Left lobe of liver (tissue), 2 donors: ENCODE results near the gene PLEKHG3. TPM values are rescaled to one million over a fixed set of nuclear protein-coding genes. Genes with fewer than 3 reads are reported as not detected.

ENCODE experiments used
- ATAC-seq: fragments of 200-7000 bp; cut with Tn5 transposase; one replicate; pipeline ENCODE4 v1.9.1; 2020; ENCODE audit warnings: mild to moderate bottlenecking, moderate library complexity
- DNase-seq: peaks from one replicate; pipeline ENCODE4 v3.0.0-alpha.2; 2020; ENCODE audit warnings: low spot score
- total RNA-seq: library from RNA; stranded (reverse); gene quantifications from one replicate; pipeline ENCODE4 v1.2.1, GENCODE V29; 2021
- donor health status: DM: no; HTN: no; CAD: no; lungs with moderate emphysema.
- donor health status: DM: no; HTN: yes; CAD: no.

PLEKHG3 gene
- total RNA-seq, 1 donor from 2014 or later, result 32.8 TPM

- no peak for ATAC-seq
- DNase-seq, result no peak
Measured at GRCh38 chr14:64743061-64743460, 38.8 kb downstream of the PLEKHG3 start.

DNA sequence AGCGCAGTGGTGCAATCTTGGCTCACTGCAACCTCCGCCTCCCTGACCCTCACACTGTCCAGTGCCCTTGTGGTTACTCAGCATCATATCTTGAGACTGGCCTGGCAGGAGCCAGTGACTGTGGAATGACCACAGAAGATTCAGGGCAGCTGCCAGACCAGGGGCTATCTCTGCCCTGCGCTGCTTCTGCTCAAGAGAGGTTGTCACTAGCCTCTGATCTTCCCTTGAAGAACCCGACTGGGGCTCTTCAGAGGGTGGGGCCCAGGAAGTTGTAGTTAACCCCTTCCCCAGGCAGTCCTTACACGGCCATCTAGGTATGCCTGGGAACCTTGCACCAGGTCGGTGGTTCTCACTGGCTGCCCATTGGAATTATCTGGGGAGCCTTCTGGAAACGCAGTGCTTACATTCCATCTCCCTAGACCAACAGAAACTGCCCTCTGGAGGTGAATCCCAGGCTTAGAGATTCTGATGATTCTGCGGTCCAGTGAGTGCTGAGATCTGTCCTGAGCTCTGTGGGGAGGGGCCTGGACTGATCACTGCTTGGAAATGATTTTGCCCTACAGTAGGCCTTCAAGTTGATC lies 41.4 kb downstream of the PLEKHG3 start:
- DNase-seq, result no peak
- peak; percentile 51 for ATAC-seq

- ATAC-seq, result no peak
- no peak for DNase-seq
Measured at GRCh38 chr14:64746298-64747250, 42.4 kb downstream of the PLEKHG3 start.

GRCh38 chr14:64747327-64747726 lies 43.1 kb downstream of the PLEKHG3 start:
- DNase-seq, result no peak
- no peak for ATAC-seq

DNA sequence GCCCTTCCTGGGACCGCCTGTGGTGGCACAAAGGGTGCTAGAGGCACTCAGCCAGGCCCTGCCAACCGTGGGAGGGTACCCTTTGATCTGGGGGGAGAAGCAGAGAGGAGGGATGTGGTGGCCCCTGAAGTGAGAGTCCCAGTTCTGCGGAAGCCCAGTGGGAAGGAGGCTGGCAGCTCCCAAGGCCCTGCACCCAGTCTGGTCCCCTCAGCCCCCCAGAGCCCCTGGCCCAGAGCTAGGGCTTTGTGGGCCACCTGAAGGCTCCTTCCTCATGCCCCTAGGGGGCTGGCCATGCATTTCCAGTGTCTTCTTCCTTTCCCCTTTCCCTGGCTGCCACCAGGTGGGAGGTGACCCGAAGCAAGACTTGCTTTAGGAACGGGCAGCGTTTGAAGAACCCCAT lies 44.3 kb downstream of the PLEKHG3 start:
- ATAC-seq, result no peak

GRCh38 chr14:64748995-64749714 lies 44.9 kb downstream of the PLEKHG3 start:
- ATAC-seq (no peak), DNase-seq (no peak)

More for the DNA sequence above, 44.3 kb downstream of the PLEKHG3 start:
- DNase-seq, result no peak

DNA sequence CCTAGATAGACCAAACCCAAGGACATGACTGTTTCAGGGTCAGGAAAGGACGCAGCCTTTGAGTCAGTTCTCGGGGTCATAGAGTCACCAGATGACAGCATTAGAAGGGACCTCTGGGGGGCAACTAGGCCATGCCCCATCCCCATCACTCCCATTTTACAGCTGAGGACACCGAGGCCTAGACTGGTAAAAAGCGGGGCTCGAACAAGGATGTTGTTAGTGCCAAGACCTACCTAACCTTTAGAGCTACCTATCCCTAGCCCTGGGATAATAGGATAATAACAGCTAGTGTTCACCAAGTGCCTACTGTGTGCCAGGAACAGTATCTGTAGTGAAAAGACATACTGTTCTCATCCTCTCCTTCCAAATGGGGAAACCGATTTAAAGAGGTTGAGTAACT lies 48.7 kb downstream of the PLEKHG3 start:
- ATAC-seq, result no peak
- no peak for DNase-seq

GRCh38 chr14:64753374-64753773 lies 49.1 kb downstream of the PLEKHG3 start:
- DNase-seq (no peak), ATAC-seq (peak; percentile 9)

DNA sequence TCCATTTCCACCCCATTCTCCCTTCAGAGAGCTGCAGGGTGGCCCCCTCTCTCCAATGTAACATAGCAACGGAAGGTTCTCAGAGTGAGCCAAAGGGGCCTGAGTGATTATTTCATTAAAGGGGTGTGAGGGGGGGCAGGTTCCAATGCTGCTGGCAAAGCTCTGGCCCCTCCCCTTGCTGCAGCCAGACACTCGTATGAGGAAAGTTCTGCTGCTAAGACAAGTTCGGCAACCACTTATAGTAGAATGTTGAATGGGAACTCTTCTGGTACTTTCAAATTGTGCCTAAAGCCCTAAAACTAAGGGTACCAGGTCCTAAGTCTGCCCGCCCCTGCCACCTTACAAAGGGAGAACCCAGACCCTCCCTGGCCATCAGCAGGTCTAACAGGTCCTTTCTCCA lies 49.8 kb downstream of the PLEKHG3 start:
- no peak for DNase-seq
- ATAC-seq, result no peak

- ATAC-seq (peak; percentile 6), DNase-seq (no peak)
Measured at GRCh38 chr14:64754685-64755084, 50.5 kb downstream of the PLEKHG3 start.

DNA sequence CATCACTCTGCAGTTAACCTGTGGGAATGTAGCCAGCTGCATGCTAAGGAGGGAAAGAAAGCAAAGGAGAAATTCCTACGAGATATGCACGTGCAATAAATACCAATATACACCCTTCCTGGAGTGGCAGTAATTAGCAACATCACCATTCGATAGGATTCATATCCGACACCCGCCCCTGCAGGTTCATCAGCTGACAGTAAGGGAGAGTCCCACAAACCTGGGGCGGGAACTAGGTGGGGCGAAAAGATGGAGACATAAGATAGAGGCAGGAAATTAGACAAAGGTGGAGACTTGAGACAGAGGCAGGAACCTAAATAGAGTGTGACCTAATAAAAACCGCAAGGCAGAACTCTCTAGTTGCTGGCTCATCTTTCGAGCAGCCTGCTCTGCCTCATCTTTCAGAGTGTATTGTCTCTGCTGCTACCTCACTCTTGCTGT lies 51.6 kb downstream of the PLEKHG3 start:
- DNase-seq (no peak), ATAC-seq (no peak)

- no peak for DNase-seq
- no peak for ATAC-seq
Measured at GRCh38 chr14:64756712-64757111, 52.5 kb downstream of the PLEKHG3 start.

DNA sequence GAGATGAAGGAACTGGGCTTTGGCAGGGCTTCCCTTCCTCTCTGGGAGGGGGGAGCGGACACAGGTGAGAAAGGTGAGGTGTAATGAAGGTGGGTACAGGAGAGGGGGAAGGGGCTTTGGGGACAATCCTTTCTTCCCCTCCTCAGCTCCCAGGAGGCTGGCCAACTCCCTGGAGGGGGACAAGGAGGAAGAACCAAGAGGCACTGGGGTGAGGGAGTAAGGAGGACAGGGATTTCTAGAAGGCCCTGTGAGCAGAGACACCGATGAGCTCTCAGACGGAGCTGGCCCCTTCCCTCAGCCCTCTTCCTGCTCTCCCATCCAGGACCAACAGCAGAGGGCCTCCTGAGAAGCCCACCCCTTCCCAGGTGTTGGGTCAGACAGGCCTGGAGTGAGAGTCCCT lies 53.4 kb downstream of the PLEKHG3 start:
- DNase-seq, result no peak
- no peak for ATAC-seq

GRCh38 chr14:64758025-64758521 lies 53.8 kb downstream of the PLEKHG3 start:
- no peak for ATAC-seq
- no peak for DNase-seq

DNA sequence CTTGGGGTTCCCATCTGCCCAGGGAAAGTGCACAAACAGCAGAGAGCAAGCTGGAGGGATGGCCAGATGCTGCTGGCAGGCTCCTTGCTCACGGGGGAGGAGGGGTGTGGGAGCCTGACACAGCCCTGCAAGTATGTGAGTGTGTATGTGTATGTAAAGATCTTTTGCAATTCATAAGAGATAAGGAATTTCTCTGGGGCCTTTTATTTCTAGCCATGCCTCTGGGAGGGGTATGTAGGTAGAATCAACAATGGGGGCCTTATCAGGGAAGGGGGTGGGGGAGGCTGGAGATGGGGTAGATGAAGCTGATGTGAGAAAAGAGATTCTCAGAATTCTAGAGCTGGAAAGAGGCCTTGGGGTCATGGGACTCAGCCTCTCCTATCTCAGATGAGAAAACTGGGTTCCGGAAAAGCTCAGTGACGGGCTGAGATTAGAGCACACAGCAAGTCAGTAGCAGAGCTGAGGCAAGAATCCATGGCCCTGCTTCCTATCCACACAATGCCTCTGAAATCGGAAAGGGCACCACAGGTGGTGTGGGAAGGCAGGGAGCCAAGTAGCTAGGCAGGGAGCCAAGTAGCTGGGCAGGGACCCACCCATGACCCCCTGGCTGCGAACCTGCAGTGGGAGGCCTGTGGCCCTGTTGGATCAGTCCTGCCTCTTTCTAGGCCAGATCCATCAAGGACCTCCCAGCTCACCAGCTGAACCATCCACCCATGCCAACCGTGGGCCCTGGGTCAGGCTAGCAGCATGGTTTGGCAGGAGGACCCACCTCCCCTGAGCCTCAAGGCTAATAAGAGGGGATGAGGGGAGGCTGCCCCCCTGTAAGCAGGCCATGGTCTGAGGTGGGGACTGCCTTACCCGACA lies 54.7 kb downstream of the PLEKHG3 start:
- DNase-seq (no peak), ATAC-seq (no peak)

- no peak for ATAC-seq
- no peak for DNase-seq
Measured at GRCh38 chr14:64759555-64759938, 55.3 kb downstream of the PLEKHG3 start.

DNA sequence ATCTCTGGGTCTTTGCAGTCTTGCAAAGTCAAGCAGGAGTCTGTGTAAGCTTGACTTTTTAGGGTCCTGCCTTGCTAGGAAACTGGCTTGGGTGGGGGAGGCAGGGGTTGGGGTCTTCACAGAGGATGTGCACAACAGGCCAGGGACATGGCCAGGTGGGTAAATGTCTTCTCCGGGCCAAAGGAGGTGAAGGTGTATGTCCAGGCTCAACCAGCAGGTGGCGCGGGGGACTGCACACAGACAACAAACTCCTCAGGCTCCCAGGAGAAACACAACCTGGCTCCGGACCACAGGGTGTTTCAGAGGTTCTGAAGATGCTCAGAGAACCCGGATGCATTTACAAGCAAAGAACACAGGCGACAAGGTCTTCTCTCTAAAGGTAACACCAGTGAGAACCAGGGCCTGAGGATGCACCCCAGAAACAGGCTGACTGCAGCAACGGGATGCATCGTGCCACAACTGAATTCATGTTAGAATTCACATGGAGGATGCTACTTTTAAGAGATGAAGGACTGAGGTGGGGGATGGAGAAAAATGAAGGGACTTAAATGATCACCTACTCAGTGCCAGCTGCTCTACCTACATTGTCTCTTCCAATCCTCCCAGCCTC lies 56.0 kb downstream of the PLEKHG3 start:
- ATAC-seq (peak; percentile 71), DNase-seq (peak; percentile 71)

DNA sequence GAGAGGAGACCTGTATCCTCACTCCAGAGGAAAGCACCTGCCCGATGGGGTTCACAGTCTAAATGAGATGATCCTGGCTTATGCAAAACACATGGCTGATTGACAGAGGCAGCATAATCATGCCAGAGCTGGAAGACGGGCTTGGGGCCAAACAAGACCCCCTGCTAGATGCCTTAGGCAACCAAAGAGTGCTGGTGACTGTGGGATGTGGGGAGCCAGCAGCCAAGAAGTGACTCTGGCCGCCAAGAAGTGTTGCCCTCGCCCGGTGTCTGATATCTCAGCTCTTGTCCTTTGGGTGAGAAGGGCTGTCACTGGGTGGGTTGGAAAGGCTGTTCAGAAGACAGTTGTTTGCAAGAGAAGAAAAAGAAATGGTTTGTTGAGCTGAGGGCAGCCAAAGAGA lies 56.7 kb downstream of the PLEKHG3 start:
- DNase-seq, result no peak

GRCh38 chr14:64761441-64762043 lies 57.3 kb downstream of the PLEKHG3 start:
- DNase-seq (no peak), ATAC-seq (no peak)

More for the DNA sequence above, 56.7 kb downstream of the PLEKHG3 start:
- ATAC-seq, result no peak
